WERI-Rb-1 (cell line): ENCODE data around the gene PRDM11.

Experiments
- DNase-seq: peaks from one replicate; pipeline ENCODE4 v3.0.0-alpha.2; 2020
- H3K27ac ChIP-seq: fragments of 250-450 bp; sonication (Bioruptor Pico); 2 replicates; pipeline ENCODE4 v1.5.1; 2020; ENCODE audit warnings: mild to moderate bottlenecking, moderate library complexity
- H3K27me3 ChIP-seq: fragments of 250-450 bp; sonication (Bioruptor Pico); 2 replicates; pipeline ENCODE4 v1.5.1; 2021; ENCODE audit warnings: mild to moderate bottlenecking, low read depth, moderate library complexity; ENCODE audit not compliant: insufficient read depth, severe bottlenecking
- H3K36me3 ChIP-seq: fragments of 250-450 bp; sonication (Bioruptor Pico); 2 replicates; pipeline ENCODE4 v1.5.1; 2020; ENCODE audit warnings: mild to moderate bottlenecking, moderate library complexity
- H3K4me3 ChIP-seq: 2 replicates; pipeline ENCODE4 v1.5.1; 2011; ENCODE audit warnings: low read depth, mild to moderate bottlenecking, control low read depth, low read length
- H3K9me3 ChIP-seq: fragments of 250-450 bp; sonication (Bioruptor Pico); 2 replicates; pipeline ENCODE4 v1.5.1; 2021; ENCODE audit warnings: mild to moderate bottlenecking, moderate library complexity; ENCODE audit not compliant: severe bottlenecking
- TF ChIP-seq, protein P1 (sequence below): IDR thresholded peaks from 2 replicates; pipeline ENCODE4 v1.5.1; 2011; ENCODE audit warnings: low read depth, mild to moderate bottlenecking, control low read depth, inconsistent platforms, low read length

PRDM11 gene

DNA sequence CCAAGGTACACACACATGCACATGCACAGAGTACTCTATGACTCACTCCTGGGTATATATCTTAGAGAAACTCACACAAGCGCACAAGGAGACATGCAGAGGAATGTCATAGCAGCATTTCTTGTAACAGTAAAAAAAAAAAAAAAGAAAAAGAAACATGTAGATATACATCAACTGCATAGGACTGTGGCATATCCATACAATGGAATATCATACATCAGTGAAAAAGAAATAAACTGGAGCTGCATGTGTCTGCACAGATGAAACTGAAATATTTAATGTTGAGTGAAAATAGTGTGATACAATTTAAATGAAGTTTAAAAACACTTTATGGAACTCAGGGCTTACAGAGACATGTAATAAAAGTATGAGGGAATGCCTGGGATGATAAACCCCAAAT, 93.3 kb downstream of the PRDM11 start:
- H3K27me3 ChIP-seq = no peaks in the 10 kb centered on the region
- no peak overlapping the region for H3K27ac ChIP-seq
- TF ChIP-seq, protein P1, sequence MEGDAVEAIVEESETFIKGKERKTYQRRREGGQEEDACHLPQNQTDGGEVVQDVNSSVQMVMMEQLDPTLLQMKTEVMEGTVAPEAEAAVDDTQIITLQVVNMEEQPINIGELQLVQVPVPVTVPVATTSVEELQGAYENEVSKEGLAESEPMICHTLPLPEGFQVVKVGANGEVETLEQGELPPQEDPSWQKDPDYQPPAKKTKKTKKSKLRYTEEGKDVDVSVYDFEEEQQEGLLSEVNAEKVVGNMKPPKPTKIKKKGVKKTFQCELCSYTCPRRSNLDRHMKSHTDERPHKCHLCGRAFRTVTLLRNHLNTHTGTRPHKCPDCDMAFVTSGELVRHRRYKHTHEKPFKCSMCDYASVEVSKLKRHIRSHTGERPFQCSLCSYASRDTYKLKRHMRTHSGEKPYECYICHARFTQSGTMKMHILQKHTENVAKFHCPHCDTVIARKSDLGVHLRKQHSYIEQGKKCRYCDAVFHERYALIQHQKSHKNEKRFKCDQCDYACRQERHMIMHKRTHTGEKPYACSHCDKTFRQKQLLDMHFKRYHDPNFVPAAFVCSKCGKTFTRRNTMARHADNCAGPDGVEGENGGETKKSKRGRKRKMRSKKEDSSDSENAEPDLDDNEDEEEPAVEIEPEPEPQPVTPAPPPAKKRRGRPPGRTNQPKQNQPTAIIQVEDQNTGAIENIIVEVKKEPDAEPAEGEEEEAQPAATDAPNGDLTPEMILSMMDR = no peak

DNA sequence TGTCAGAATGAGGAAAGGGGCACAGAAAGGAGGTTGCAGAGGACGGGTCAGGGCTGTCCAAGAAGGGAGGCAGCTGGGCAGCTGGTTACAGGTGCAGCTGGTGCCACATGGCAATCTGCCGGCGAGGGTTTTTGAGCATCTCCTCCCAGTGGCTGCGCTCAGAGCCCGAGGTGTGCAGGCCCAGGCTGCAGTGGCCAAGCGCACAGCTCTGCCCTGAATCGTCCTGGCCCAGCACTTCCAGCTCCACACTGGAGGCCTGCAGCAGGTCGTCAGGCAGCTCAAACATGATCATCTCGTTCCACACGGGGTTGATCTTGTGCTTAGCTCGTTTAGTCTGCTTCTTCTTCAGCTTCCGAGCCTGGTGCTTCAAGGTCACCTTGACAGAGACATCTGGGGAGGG, 97.5 kb downstream of the PRDM11 start:
- DNase-seq = no peak
- Histone ChIP-seq H3K9me3 (no peaks in the 10 kb centered on the region), H3K27ac (no peak overlapping the region), H3K36me3 (no peaks in the 10 kb centered on the region), H3K27me3 (no peaks in the 10 kb centered on the region), H3K4me3 (no peak overlapping the region)
- TF ChIP-seq, protein P1 = no peak

More for the DNA sequence above, 93.3 kb downstream of the PRDM11 start:
- DNase-seq = no peak
- Histone ChIP-seq H3K9me3 (no peaks in the 10 kb centered on the region), H3K4me3 (no peak overlapping the region), H3K36me3 (no peaks in the 10 kb centered on the region)

DNA sequence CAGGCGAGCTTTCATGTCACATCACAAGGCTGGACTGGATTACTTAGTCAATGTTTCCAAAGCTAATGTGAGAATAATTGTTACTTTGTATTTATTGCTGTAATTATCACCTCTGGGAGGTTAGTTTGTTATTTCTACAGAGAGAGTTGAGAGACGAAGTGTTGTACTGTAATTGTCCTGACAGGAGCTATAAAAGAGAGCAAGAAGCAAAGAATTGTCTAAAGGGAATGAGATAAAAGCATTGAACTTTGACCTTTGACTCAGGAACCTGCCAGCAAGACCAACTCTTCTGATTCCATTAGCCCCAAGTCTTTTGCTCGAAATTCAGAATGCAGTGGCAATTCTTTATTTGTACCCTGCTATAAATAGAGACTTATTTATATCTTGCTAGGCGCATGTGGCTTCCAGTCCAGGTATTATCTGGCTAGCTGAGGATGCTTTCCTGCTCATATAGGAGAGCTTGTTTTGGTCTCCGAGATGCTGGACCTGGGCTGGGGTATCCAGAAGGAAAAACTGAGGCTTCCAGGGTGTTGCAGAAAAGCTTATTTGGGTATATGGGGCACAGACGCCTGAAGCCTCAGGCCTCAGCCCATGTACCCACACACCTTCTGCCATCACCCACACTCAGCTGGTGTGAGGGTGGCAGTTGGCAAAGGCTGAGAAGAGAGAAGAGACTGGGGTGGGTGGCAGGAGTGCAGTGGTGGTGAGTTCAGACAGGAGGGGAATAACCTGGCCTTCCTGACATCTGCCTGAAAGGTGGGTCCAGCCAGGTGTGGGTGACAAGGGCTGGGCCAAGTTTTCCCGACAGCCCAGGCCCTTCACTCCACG, 99.0 kb downstream of the PRDM11 start:
- TF ChIP-seq, protein P1 = no peak
- Histone ChIP-seq H3K36me3 (no peaks in the 10 kb centered on the region), H3K27ac (no peak overlapping the region), H3K9me3 (no peaks in the 10 kb centered on the region), H3K27me3 (no peaks in the 10 kb centered on the region), H3K4me3 (no peak overlapping the region)
- no peak for DNase-seq

- no peaks in the 10 kb centered on the region for H3K36me3 ChIP-seq
- DNase-seq = no peak
- no peaks in the 10 kb centered on the region for H3K27me3 ChIP-seq
- TF ChIP-seq, protein P1 = no peak
- no peak overlapping the region for H3K4me3 ChIP-seq
- H3K9me3 ChIP-seq = no peaks in the 10 kb centered on the region
- no peak overlapping the region for H3K27ac ChIP-seq
These were observed 99.8 kb downstream of the PRDM11 start for GRCh38 chr11:45246241-45246640.

DNA sequence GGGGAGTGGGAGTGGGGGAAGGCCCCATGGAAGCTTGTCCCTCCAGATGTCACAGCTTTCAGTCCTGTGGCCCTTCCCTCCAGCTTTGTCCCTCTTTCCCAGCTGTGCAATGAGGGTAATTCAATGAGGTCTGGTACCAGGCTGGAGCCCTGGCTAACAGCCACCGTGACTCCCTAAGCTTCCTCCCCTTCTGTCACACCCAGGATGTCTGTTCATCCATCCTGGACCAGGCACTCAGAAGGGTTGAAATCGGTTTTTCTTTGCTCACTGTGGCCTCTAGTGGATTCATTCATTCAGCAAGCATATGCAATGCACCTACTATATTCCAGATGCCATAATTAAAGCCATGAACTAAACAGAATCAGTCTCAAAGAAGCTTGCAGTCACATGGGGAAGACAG, 101.0 kb downstream of the PRDM11 start:
- Histone ChIP-seq H3K27ac (no peak overlapping the region), H3K4me3 (no peak overlapping the region), H3K36me3 (no peaks in the 10 kb centered on the region; the same call in 1 of the 2 replicates), H3K9me3 (no peaks in the 10 kb centered on the region), H3K27me3 (no peaks in the 10 kb centered on the region)
- TF ChIP-seq, protein P1 = no peak
- no peak for DNase-seq
